HepG2 (cell line): Measurements from ENCODE around the gene GRM1. TPM values are rescaled to one million over a fixed set of nuclear protein-coding genes. Genes with fewer than 3 reads are reported as not detected.

Source experiments
- ARHGAP35 ChIP-seq: sonication (generic); formaldehyde crosslinking; IDR thresholded peaks from 2 replicates; pipeline ENCODE4 v1.9.0; 2022; ENCODE audit warnings: mild to moderate bottlenecking, inconsistent platforms, moderate library complexity, missing genetic modification reagents, borderline replicate concordance
- BCL6 ChIP-seq: IDR thresholded peaks from 2 replicates; pipeline ENCODE4 v1.6.1; 2016; ENCODE audit warnings: missing genetic modification reagents, missing compliant biosample characterization
- CC2D1A ChIP-seq: sonication (generic); formaldehyde crosslinking; IDR thresholded peaks from 2 replicates; pipeline ENCODE4 v1.8.1; 2023; ENCODE audit warnings: mild to moderate bottlenecking, missing genetic modification reagents
- CEBPZ ChIP-seq: IDR thresholded peaks from 2 replicates; pipeline ENCODE4 v1.6.1; 2012; ENCODE audit warnings: low read length, improper control_type of control experiment
- FOXC1 ChIP-seq: sonication (generic); formaldehyde crosslinking; IDR thresholded peaks from 2 replicates; pipeline ENCODE4 v1.8.0; 2022; ENCODE audit warnings: mild to moderate bottlenecking, missing genetic modification reagents, borderline replicate concordance
- HMGA1 ChIP-seq: sonication (generic); formaldehyde crosslinking; conservative IDR thresholded peaks from 2 replicates; pipeline ENCODE4 v1.4.0; 2020; ENCODE audit warnings: missing genetic modification reagents
- IKZF4 ChIP-seq: sonication (generic); formaldehyde crosslinking; IDR thresholded peaks from 2 replicates; pipeline ENCODE4 v1.5.1; 2020; ENCODE audit warnings: borderline replicate concordance, mild to moderate bottlenecking, low read depth, missing genetic modification reagents; ENCODE audit errors: not compliant biosample characterization
- KLF12 ChIP-seq: sonication (generic); formaldehyde crosslinking; IDR thresholded peaks from 2 replicates; pipeline ENCODE4 v1.4.0; 2020; ENCODE audit warnings: missing genetic modification reagents, borderline replicate concordance
- KLF16 ChIP-seq, 2 experiments: sonication (generic) in 1 of 2; formaldehyde crosslinking in 1 of 2; IDR thresholded peaks; 2 replicates each; pipeline versions ENCODE4 v1.6.1 to v1.8.0; 2016 to 2023; ENCODE audit warnings: missing genetic modification reagents in 2 of 2, missing compliant biosample characterization in 1 of 2
- KMT2B ChIP-seq: IDR thresholded peaks from 2 replicates; pipeline ENCODE4 v1.6.1; 2016; ENCODE audit warnings: missing genetic modification reagents, missing compliant biosample characterization
- NR2F2 ChIP-seq: IDR thresholded peaks from 2 replicates; pipeline ENCODE4 v1.6.1; 2012; ENCODE audit warnings: low read depth, inconsistent platforms, borderline replicate concordance
- PATZ1 ChIP-seq: sonication (generic); formaldehyde crosslinking; IDR thresholded peaks from 2 replicates; pipeline ENCODE4 v1.4.0; 2020; ENCODE audit warnings: missing genetic modification reagents
- RCOR2 ChIP-seq: IDR thresholded peaks from 2 replicates; pipeline ENCODE4 v1.6.1; 2016; ENCODE audit warnings: missing biosample characterization, missing genetic modification reagents
- SNRNP70 ChIP-seq: fragments of 200-400 bp; formaldehyde crosslinking; IDR thresholded peaks from 2 replicates; pipeline ENCODE4 v1.6.1; 2017; ENCODE audit warnings: mild to moderate bottlenecking, low read depth, low read length, moderate library complexity
- SRY ChIP-seq: sonication (generic); formaldehyde crosslinking; IDR thresholded peaks from 2 replicates; pipeline ENCODE4 v1.8.0; 2022; ENCODE audit warnings: mild to moderate bottlenecking, missing genetic modification reagents
- ZFP36L1 ChIP-seq: sonication (generic); formaldehyde crosslinking; IDR thresholded peaks from 2 replicates; pipeline ENCODE4 v1.8.0; 2022; ENCODE audit warnings: mild to moderate bottlenecking, missing genetic modification reagents, moderate library complexity
- ZIK1 ChIP-seq: sonication (generic); formaldehyde crosslinking; IDR thresholded peaks from 2 replicates; pipeline ENCODE4 v1.5.0; 2020; ENCODE audit warnings: mild to moderate bottlenecking, low read depth, missing genetic modification reagents, borderline replicate concordance
- ZKSCAN1 ChIP-seq: fragments of 150-350 bp; IDR thresholded peaks from 2 replicates; pipeline ENCODE4 v1.6.1; 2014; ENCODE audit warnings: low read length
- ZNF10 ChIP-seq: sonication (generic); formaldehyde crosslinking; IDR thresholded peaks from 2 replicates; pipeline ENCODE4 v1.4.0; 2020; ENCODE audit warnings: mild to moderate bottlenecking, low read depth, missing genetic modification reagents, borderline replicate concordance
- ZNF256 ChIP-seq: sonication (generic); formaldehyde crosslinking; conservative IDR thresholded peaks from 2 replicates; pipeline ENCODE4 v1.4.0; 2020; ENCODE audit warnings: missing genetic modification reagents
- ZNF782 ChIP-seq: sonication (generic); formaldehyde crosslinking; IDR thresholded peaks from 2 replicates; pipeline ENCODE4 v1.4.0; 2020; ENCODE audit warnings: missing genetic modification reagents, mild to moderate bottlenecking, borderline replicate concordance
- ZNF788 ChIP-seq: sonication (generic); formaldehyde crosslinking; IDR thresholded peaks from 2 replicates; pipeline ENCODE4 v1.5.0; 2020; ENCODE audit warnings: mild to moderate bottlenecking, missing genetic modification reagents, borderline replicate concordance
- polyA plus RNA-seq, 8 experiments: library from polyadenylated mRNA; depleted of rRNA in 3 of 8; stranded (reverse) in 7 of 8; unstranded in 1 of 8; fragments of >200 nt; fragmentation: Illumina TruSeq in 4 of 8; extraction: Trizol in 4 of 8; gene quantifications; 2 replicates each; pipeline versions ENCODE4 v1.2.1 to v1.2.3, GENCODE V29; 2011 to 2016; ENCODE audit warnings: low read depth in 4 of 8, missing spikeins in 1 of 8, mixed read lengths in 1 of 8; ENCODE audit not compliant: insufficient read depth in 1 of 8
- total RNA-seq, 5 experiments: library from RNA; depleted of rRNA; stranded (reverse); fragments of >200 nt; fragmentation: Illumina TruSeq; extraction: Trizol; gene quantifications; 2 replicates each; pipeline ENCODE4 v1.2.3, GENCODE V29; 2016; ENCODE audit warnings: low read depth in 1 of 5
- TF ChIP-seq, protein P1 (sequence below): sonication (generic); formaldehyde crosslinking; IDR thresholded peaks from 2 replicates; pipeline ENCODE4 v1.4.0; 2020; ENCODE audit warnings: missing genetic modification reagents, borderline replicate concordance

The GRM1 gene
- total and polyA plus RNA-seq, 2 of the 13 experiments (the other 11 are each of a cell fraction or from before 2014, with no cell fraction given), result 0.09 TPM; not detected in 1

DNA sequence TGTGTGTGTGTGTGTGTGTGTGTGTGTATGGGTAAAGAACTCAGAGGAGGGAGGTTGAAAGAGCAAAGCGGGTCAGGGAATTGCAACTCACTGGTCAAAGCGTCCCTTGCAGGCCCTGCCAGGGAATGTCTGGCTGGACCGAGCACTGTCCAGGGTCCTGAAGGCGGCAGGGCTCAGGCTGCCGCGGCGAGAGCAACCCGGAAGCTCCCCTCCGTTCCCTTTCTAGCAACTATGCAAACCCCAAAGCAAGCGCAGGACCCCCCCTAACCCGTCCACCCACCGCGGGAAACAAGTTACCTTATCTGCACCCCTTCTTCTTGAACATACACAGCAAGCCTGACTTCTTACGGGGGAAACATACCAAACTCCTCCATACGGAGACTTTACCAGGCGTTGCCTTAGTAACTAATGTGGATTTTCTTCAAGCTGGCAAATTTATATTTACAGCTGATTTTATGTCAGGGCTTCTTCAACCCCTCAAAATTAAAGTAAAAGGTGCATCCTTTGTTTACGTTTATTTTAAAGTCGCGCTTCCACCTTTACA, 538 bp upstream of the GRM1 start (continued):
- peak; percentile 73; the same call in 1 of the 2 replicates for TF ChIP-seq BCL6 (CRISPR knock-in tag)
- TF ChIP-seq ZNF10, result no peak
- no peak for TF ChIP-seq SNRNP70
- TF ChIP-seq CEBPZ, result no peak
- peak; percentile 68; the same call in 1 of the 2 replicates for TF ChIP-seq ZFP36L1
- no peak for TF ChIP-seq NR2F2
- TF ChIP-seq, protein P1, sequence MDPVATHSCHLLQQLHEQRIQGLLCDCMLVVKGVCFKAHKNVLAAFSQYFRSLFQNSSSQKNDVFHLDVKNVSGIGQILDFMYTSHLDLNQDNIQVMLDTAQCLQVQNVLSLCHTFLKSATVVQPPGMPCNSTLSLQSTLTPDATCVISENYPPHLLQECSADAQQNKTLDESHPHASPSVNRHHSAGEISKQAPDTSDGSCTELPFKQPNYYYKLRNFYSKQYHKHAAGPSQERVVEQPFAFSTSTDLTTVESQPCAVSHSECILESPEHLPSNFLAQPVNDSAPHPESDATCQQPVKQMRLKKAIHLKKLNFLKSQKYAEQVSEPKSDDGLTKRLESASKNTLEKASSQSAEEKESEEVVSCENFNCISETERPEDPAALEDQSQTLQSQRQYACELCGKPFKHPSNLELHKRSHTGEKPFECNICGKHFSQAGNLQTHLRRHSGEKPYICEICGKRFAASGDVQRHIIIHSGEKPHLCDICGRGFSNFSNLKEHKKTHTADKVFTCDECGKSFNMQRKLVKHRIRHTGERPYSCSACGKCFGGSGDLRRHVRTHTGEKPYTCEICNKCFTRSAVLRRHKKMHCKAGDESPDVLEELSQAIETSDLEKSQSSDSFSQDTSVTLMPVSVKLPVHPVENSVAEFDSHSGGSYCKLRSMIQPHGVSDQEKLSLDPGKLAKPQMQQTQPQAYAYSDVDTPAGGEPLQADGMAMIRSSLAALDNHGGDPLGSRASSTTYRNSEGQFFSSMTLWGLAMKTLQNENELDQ (CRISPR knock-in tag), result peak; percentile 96
- no peak for TF ChIP-seq CC2D1A (CRISPR knock-in tag)
- TF ChIP-seq KLF12 (CRISPR knock-in tag), result peak; percentile 93
- peak in 1 of 2 experiments; percentile 97; a peak in 2 of 4 replicates for TF ChIP-seq KLF16 (CRISPR knock-in tag; IDR thresholded peaks at IDR 0.05)
- TF ChIP-seq SRY (CRISPR knock-in tag), result peak; percentile 99
- TF ChIP-seq IKZF4 (CRISPR knock-in tag), result peak; percentile 91
- peak; percentile 70 for TF ChIP-seq ZIK1 (CRISPR knock-in tag)
- TF ChIP-seq KMT2B (CRISPR knock-in tag), result peak; percentile 78
- no peak for TF ChIP-seq ZKSCAN1
- peak; percentile 97 for TF ChIP-seq ZNF256 (CRISPR knock-in tag)
- TF ChIP-seq PATZ1 (CRISPR knock-in tag), result peak; percentile 48
- TF ChIP-seq FOXC1, result peak; percentile 94; the same call in 1 of the 2 replicates
- TF ChIP-seq HMGA1, result no peak
- TF ChIP-seq RCOR2, result no peak
- no peak for TF ChIP-seq ZNF782 (CRISPR knock-in tag)
- peak; percentile 74; the same call in 1 of the 2 replicates for TF ChIP-seq ARHGAP35 (CRISPR knock-in tag)
- TF ChIP-seq ZNF788, result peak; percentile 50; the same call in 1 of the 2 replicates
